ENCODE data around the gene ODC1. TPM values are rescaled to one million over a fixed set of nuclear protein-coding genes. Genes with fewer than 3 reads are reported as not detected.

The ODC1 gene
- total RNA-seq, 1 experiment from 2014 or later, result 46.6 TPM

- H3K36me3 Mint-ChIP-seq, result peaks cover 5% of the 10 kb centered on the region
- no peak overlapping the region; the same call in 1 of the 2 replicates for H3K27ac Mint-ChIP-seq
- peaks cover 31% of the 10 kb centered on the region for H3K4me1 Mint-ChIP-seq
- DNase-seq (ENCODE audit: low spot score) (no peak), ATAC-seq (no peak)
- CTCF ChIA-PET, result interaction anchor here (0.9 to 3.1 kb wide), 3 partner anchors 13 to 128 kb away, joined by 3 to 20 read pairs (median 5); no protein-coding TSS in a partner anchor
- TF ChIP-seq, protein P1, sequence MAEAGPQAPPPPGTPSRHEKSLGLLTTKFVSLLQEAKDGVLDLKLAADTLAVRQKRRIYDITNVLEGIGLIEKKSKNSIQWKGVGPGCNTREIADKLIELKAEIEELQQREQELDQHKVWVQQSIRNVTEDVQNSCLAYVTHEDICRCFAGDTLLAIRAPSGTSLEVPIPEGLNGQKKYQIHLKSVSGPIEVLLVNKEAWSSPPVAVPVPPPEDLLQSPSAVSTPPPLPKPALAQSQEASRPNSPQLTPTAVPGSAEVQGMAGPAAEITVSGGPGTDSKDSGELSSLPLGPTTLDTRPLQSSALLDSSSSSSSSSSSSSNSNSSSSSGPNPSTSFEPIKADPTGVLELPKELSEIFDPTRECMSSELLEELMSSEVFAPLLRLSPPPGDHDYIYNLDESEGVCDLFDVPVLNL (CRISPR knock-in tag; IDR thresholded peaks at IDR 0.05; ENCODE audit: borderline replicate concordance, low read depth), result no peak
- no peak for TF ChIP-seq MYBL2 (CRISPR knock-in tag; IDR thresholded peaks at IDR 0.05)
- no peak for TF ChIP-seq EMX1 (CRISPR knock-in tag; IDR thresholded peaks at IDR 0.05)
- TF ChIP-seq ATF1 (CRISPR knock-in tag; IDR thresholded peaks at IDR 0.05), result no peak
- TF ChIP-seq FOXK1 (CRISPR knock-in tag; IDR thresholded peaks at IDR 0.05), result no peak
- TF ChIP-seq FOXP1 (CRISPR knock-in tag; IDR thresholded peaks at IDR 0.05; ENCODE audit: borderline replicate concordance), result no peak
- TF ChIP-seq, protein P2, sequence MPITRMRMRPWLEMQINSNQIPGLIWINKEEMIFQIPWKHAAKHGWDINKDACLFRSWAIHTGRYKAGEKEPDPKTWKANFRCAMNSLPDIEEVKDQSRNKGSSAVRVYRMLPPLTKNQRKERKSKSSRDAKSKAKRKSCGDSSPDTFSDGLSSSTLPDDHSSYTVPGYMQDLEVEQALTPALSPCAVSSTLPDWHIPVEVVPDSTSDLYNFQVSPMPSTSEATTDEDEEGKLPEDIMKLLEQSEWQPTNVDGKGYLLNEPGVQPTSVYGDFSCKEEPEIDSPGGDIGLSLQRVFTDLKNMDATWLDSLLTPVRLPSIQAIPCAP (CRISPR knock-in tag; IDR thresholded peaks at IDR 0.05), result no peak
- TF ChIP-seq ZNF416 (CRISPR knock-in tag; IDR thresholded peaks at IDR 0.05), result no peak
- no peak for TF ChIP-seq ESRRA (CRISPR knock-in tag; IDR thresholded peaks at IDR 0.05; ENCODE audit: borderline replicate concordance)
- no peak for TF ChIP-seq ETV6 (CRISPR knock-in tag; IDR thresholded peaks at IDR 0.05)
- H3K4me3 Mint-ChIP-seq, result no peak overlapping the region
- H3K27me3 Mint-ChIP-seq (ENCODE audit: low read depth), result no peaks in the 10 kb centered on the region
- POLR2A ChIA-PET, result no interaction called here
- no peaks in the 10 kb centered on the region for H3K9me3 Mint-ChIP-seq
Observed at GRCh38 chr2:10396464-10396863, 51.7 kb downstream of the ODC1 start.

- no peak for DNase-seq (ENCODE audit: low spot score)
- CTCF ChIA-PET, result interaction anchor here (0.8 to 3.1 kb wide), 3 partner anchors 13 to 39 kb away, joined by 3 to 20 read pairs (median 5); no protein-coding TSS in a partner anchor
Observed at GRCh38 chr2:10395893-10396292, 52.2 kb downstream of the ODC1 start.

GRCh38 chr2:10393640-10393982 lies 54.5 kb downstream of the ODC1 start:
- H3K4me3 Mint-ChIP-seq, result no peak overlapping the region
- peaks cover 31% of the 10 kb centered on the region for H3K4me1 Mint-ChIP-seq
- no peaks in the 10 kb centered on the region for H3K9me3 Mint-ChIP-seq
- no peaks in the 10 kb centered on the region for H3K27me3 Mint-ChIP-seq (ENCODE audit: low read depth)
- H3K36me3 Mint-ChIP-seq, result no peaks in the 10 kb centered on the region
- TF ChIP-seq ZNF121 (CRISPR knock-in tag; IDR thresholded peaks at IDR 0.05) (0 out of 2 replicates have a peak, but pooled peaks have one; percentile 8), HMGXB4 (CRISPR knock-in tag; IDR thresholded peaks at IDR 0.05) (no peak)
- ChIA-PET POLR2A (interaction anchor here (1.2 kb wide), 1 partner anchor 15 kb away, joined by 4 read pairs; no protein-coding TSS in a partner anchor), CTCF (interaction anchor here (0.6 to 2.6 kb wide), 7 partner anchors 11 to 580 kb away, joined by 3 to 34 read pairs (median 4); partner anchors contain the start of gene HPCAL1)
- ATAC-seq, result peak; percentile 20
- no peak overlapping the region for H3K27ac Mint-ChIP-seq
- DNase-seq (ENCODE audit: low spot score), result no peak

More at GRCh38 chr2:10395893-10396292, 52.2 kb downstream of the ODC1 start:
- TF ChIP-seq CBFB (CRISPR knock-in tag; IDR thresholded peaks at IDR 0.05; ENCODE audit: low read depth) (no peak), JUN (CRISPR knock-in tag; IDR thresholded peaks at IDR 0.05) (no peak), SMAD3 (CRISPR knock-in tag; IDR thresholded peaks at IDR 0.05; ENCODE audit: borderline replicate concordance) (no peak), OVOL2 (CRISPR knock-in tag; IDR thresholded peaks at IDR 0.05; ENCODE audit: borderline replicate concordance) (no peak)
- TF ChIP-seq, protein P3, sequence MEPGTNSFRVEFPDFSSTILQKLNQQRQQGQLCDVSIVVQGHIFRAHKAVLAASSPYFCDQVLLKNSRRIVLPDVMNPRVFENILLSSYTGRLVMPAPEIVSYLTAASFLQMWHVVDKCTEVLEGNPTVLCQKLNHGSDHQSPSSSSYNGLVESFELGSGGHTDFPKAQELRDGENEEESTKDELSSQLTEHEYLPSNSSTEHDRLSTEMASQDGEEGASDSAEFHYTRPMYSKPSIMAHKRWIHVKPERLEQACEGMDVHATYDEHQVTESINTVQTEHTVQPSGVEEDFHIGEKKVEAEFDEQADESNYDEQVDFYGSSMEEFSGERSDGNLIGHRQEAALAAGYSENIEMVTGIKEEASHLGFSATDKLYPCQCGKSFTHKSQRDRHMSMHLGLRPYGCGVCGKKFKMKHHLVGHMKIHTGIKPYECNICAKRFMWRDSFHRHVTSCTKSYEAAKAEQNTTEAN (CRISPR knock-in tag; IDR thresholded peaks at IDR 0.05), result no peak
- POLR2A ChIA-PET, result no interaction called here
- Mint-ChIP-seq H3K36me3 (peaks cover 5% of the 10 kb centered on the region), H3K4me3 (no peak overlapping the region), H3K9me3 (no peaks in the 10 kb centered on the region), H3K4me1 (peaks cover 31% of the 10 kb centered on the region), H3K27ac (0 out of 2 replicates have a peak overlapping the region, but pooled peaks have one; percentile 8), H3K27me3 (ENCODE audit: low read depth) (no peaks in the 10 kb centered on the region)
- ATAC-seq, result no peak
